Inflammatory macrophage (primary cell): Measurements from ENCODE around the gene BEND5.
A peak's percentile ranks its signal among the peaks of the same experiment; 100 is the strongest.

Experiments used
- DNase-seq, 2 donors: peaks; one replicate each; pipeline ENCODE4 v3.0.0-alpha.2; 2020 to 2022
- total RNA-seq, 18 experiments: gene quantifications; one replicate each; lab custom pipeline; 2026; ENCODE audit warnings: mixed read lengths in 6 of 18, inconsistent platforms in 2 of 18; lab: John Stamatoyannopoulos, UW

The BEND5 gene
- 0 to 0.29 (median 0.04) reads per million in 18 experiments for total RNA-seq

GRCh38 chr1:48776393-48777218 is at the start of gene BEND5:
TSS of gene BEND5 (minus strand) at chr1:48776891. CDS start at chr1:48776831, 60 bp downstream.
- DNase-seq: peak in 1 of 2 donors; percentile 29

GRCh38 chr1:48823168-48823567 is 46.5 kb upstream of the BEND5 start:
- DNase-seq: no peak

GRCh38 chr1:48820491-48820890 is 43.8 kb upstream of the BEND5 start:
- no peak for DNase-seq

- peak; percentile 59 to 80 for DNase-seq
These were observed 40.9 kb upstream of the BEND5 start for GRCh38 chr1:48817505-48818114.

GRCh38 chr1:48810740-48811139 is 34.0 kb upstream of the BEND5 start:
- DNase-seq: no peak

GRCh38 chr1:48808496-48808895 is 31.8 kb upstream of the BEND5 start:
- DNase-seq: no peak

- no peak for DNase-seq
These were observed 31.0 kb upstream of the BEND5 start for GRCh38 chr1:48807554-48808260.

GRCh38 chr1:48803474-48803873 is 26.8 kb upstream of the BEND5 start:
- no peak for DNase-seq

- DNase-seq: no peak
These were observed 18.1 kb upstream of the BEND5 start for GRCh38 chr1:48794816-48795215.

GRCh38 chr1:48793863-48794262 is 17.2 kb upstream of the BEND5 start:
- DNase-seq: peak; percentile 19 to 25

- peak; percentile 13 to 19 for DNase-seq
These were observed 16.3 kb upstream of the BEND5 start for GRCh38 chr1:48792961-48793360.

- no peak for DNase-seq
These were observed 13.7 kb upstream of the BEND5 start for GRCh38 chr1:48790397-48790796.

GRCh38 chr1:48789903-48790302 is 13.2 kb upstream of the BEND5 start:
- DNase-seq: peak; percentile 6 to 9

- DNase-seq: no peak
These were observed 9.2 kb upstream of the BEND5 start for GRCh38 chr1:48785869-48786268.

- DNase-seq: no peak
These were observed 7.6 kb upstream of the BEND5 start for GRCh38 chr1:48784301-48784700.

- DNase-seq: no peak
These were observed 666 bp upstream of the BEND5 start for GRCh38 chr1:48777219-48777895.

GRCh38 chr1:48775831-48776392 is 779 bp downstream of the BEND5 start:
- DNase-seq: no peak

GRCh38 chr1:48773133-48773532 is 3.6 kb downstream of the BEND5 start:
- no peak for DNase-seq

GRCh38 chr1:48772211-48772610 is 4.5 kb downstream of the BEND5 start:
- DNase-seq: no peak

GRCh38 chr1:48771561-48771960 is 5.1 kb downstream of the BEND5 start:
- DNase-seq: no peak

- peak; percentile 58 to 72 for DNase-seq
These were observed 8.6 kb downstream of the BEND5 start for GRCh38 chr1:48767975-48768510.

GRCh38 chr1:48765335-48765734 is 11.4 kb downstream of the BEND5 start:
- DNase-seq: no peak
